Measurements from ENCODE around the gene CELF5. TPM values are rescaled to one million over a fixed set of nuclear protein-coding genes. Genes with fewer than 3 reads are reported as not detected.

CELF5 gene
- total RNA-seq, 1 experiment from 2014 or later: 2.5 TPM

DNA sequence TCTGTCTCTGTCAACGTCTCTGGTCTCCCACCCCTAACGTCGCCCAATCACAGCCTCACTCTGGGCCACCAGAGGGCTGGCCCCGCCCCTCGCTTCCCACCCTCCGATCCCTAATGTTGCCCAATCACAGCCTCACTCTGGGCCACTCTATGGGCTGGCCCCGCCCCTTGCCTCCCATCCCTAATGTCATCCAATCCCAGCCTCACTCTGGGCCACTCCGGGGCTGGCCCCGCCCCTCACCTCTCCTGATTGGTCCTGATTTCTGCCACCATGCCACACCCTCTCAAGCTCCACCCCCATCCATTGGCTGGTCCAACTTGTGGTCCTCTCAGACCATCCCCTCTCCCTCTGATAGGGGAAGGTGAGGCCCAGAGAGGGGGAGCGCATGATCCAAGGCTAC is 24.9 kb downstream of the CELF5 start:
- no peak overlapping the region for H3K4me3 ChIP-seq (replicated peaks in 1 of 2; ENCODE audit: low read depth in 1 of 2, low read length in 2 of 2)
- peak; percentile 33 for DNase-seq (ENCODE audit: low read depth, low spot score)

More for the DNA sequence above, 24.9 kb downstream of the CELF5 start:
- ChIA-PET RAD21 (ENCODE audit: low non-redundant PET in 1 of 2, low total read pairs in 2 of 2, uncharacterized antibody in 2 of 2, unreplicated experiment in 2 of 2) (no interaction called here), POLR2A (interaction anchor here (1.3 kb wide), 1 partner anchor 299 kb away, joined by 3 read pairs; no protein-coding TSS in a partner anchor), CTCF (interaction anchor here (1.9 kb wide), 1 partner anchor 27 kb away, joined by 9 read pairs; no protein-coding TSS in a partner anchor)
- peak; percentile 85 for ATAC-seq
- Histone ChIP-seq H3K27me3 (ENCODE audit: insufficient read depth, low read length) (no peaks in the 10 kb centered on the region), H3K79me2 (ENCODE audit: insufficient read depth, low read length) (no peaks in the 10 kb centered on the region), H3K36me3 (ENCODE audit: control insufficient read depth in 1 of 2, insufficient read depth in 2 of 2, low read length in 2 of 2) (no peaks in the 10 kb centered on the region), H3K9me2 (ENCODE audit: insufficient read depth) (no peaks in the 10 kb centered on the region), H3K9ac (ENCODE audit: low read length) (no peak overlapping the region), H4K20me1 (ENCODE audit: insufficient read depth) (no peaks in the 10 kb centered on the region), H3K27ac (ENCODE audit: low read depth, low read length) (no peak overlapping the region), H3K4me2 (ENCODE audit: low read length) (no peak overlapping the region), H2AFZ (ENCODE audit: low read depth, low read length, poor library complexity, severe bottlenecking) (no peak overlapping the region), H3K9me3 (ENCODE audit: control insufficient read depth in 1 of 2, insufficient read depth in 1 of 2, low read depth in 1 of 2, low read length in 2 of 2) (peaks cover 7 to 8% of the 10 kb centered on the region in 2 experiments; a peak in 2 of 4 replicates), H3K4me1 (ENCODE audit: control insufficient read depth in 1 of 2, insufficient read depth in 2 of 2, low read length in 2 of 2) (no peaks in the 10 kb centered on the region)
- no TSS peak for BruUV-seq (replicated peaks)
- TF ChIP-seq EGR1 (IDR thresholded peaks at IDR 0.05; ENCODE audit: low read depth) (no peak), SIN3A (IDR thresholded peaks at IDR 0.05; ENCODE audit: low read depth) (no peak), JUND (IDR thresholded peaks at IDR 0.05) (no peak), YY1 (IDR thresholded peaks at IDR 0.05; ENCODE audit: extremely low read depth, insufficient replicate concordance, low read depth, low read length) (no peak), CEBPB (IDR thresholded peaks at IDR 0.05; ENCODE audit: low read depth) (no peak), ELF1 (IDR thresholded peaks at IDR 0.05; ENCODE audit: borderline replicate concordance, low read depth) (no peak), ZNF274 (IDR thresholded peaks at IDR 0.05; ENCODE audit: low read depth, low read length) (no peak), EZH2 (IDR thresholded peaks at IDR 0.05) (no peak), SP1 (IDR thresholded peaks at IDR 0.05; ENCODE audit: low read depth) (no peak), TCF7L2 (IDR thresholded peaks at IDR 0.05; ENCODE audit: borderline replicate concordance, extremely low read depth, insufficient read depth, insufficient read length) (no peak), POLR2AphosphoS5 (IDR thresholded peaks at IDR 0.05; ENCODE audit: low read depth, low read length) (no peak), EZH2phosphoT487 (IDR thresholded peaks at IDR 0.05; ENCODE audit: borderline replicate concordance) (no peak), RAD21 (IDR thresholded peaks at IDR 0.05; ENCODE audit: low read depth) (no peak), FOSL1 (IDR thresholded peaks at IDR 0.05; ENCODE audit: low read depth) (no peak), SRF (IDR thresholded peaks at IDR 0.05; ENCODE audit: low read depth) (no peak)
- TF ChIP-seq, protein P1, sequence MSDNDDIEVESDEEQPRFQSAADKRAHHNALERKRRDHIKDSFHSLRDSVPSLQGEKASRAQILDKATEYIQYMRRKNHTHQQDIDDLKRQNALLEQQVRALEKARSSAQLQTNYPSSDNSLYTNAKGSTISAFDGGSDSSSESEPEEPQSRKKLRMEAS (IDR thresholded peaks at IDR 0.05): no peak
- TF ChIP-seq, protein P2, sequence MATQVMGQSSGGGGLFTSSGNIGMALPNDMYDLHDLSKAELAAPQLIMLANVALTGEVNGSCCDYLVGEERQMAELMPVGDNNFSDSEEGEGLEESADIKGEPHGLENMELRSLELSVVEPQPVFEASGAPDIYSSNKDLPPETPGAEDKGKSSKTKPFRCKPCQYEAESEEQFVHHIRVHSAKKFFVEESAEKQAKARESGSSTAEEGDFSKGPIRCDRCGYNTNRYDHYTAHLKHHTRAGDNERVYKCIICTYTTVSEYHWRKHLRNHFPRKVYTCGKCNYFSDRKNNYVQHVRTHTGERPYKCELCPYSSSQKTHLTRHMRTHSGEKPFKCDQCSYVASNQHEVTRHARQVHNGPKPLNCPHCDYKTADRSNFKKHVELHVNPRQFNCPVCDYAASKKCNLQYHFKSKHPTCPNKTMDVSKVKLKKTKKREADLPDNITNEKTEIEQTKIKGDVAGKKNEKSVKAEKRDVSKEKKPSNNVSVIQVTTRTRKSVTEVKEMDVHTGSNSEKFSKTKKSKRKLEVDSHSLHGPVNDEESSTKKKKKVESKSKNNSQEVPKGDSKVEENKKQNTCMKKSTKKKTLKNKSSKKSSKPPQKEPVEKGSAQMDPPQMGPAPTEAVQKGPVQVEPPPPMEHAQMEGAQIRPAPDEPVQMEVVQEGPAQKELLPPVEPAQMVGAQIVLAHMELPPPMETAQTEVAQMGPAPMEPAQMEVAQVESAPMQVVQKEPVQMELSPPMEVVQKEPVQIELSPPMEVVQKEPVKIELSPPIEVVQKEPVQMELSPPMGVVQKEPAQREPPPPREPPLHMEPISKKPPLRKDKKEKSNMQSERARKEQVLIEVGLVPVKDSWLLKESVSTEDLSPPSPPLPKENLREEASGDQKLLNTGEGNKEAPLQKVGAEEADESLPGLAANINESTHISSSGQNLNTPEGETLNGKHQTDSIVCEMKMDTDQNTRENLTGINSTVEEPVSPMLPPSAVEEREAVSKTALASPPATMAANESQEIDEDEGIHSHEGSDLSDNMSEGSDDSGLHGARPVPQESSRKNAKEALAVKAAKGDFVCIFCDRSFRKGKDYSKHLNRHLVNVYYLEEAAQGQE (IDR thresholded peaks at IDR 0.05; ENCODE audit: low read depth): no peak
- TF ChIP-seq, protein P3, sequence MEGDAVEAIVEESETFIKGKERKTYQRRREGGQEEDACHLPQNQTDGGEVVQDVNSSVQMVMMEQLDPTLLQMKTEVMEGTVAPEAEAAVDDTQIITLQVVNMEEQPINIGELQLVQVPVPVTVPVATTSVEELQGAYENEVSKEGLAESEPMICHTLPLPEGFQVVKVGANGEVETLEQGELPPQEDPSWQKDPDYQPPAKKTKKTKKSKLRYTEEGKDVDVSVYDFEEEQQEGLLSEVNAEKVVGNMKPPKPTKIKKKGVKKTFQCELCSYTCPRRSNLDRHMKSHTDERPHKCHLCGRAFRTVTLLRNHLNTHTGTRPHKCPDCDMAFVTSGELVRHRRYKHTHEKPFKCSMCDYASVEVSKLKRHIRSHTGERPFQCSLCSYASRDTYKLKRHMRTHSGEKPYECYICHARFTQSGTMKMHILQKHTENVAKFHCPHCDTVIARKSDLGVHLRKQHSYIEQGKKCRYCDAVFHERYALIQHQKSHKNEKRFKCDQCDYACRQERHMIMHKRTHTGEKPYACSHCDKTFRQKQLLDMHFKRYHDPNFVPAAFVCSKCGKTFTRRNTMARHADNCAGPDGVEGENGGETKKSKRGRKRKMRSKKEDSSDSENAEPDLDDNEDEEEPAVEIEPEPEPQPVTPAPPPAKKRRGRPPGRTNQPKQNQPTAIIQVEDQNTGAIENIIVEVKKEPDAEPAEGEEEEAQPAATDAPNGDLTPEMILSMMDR (IDR thresholded peaks at IDR 0.05 in 2 of 3, conservative IDR thresholded peaks at IDR 0.05 in 1 of 3; ENCODE audit: borderline replicate concordance in 1 of 3, insufficient read depth in 1 of 3, low read depth in 2 of 3, low read length in 2 of 3): no peak
- TF ChIP-seq, protein P4, sequence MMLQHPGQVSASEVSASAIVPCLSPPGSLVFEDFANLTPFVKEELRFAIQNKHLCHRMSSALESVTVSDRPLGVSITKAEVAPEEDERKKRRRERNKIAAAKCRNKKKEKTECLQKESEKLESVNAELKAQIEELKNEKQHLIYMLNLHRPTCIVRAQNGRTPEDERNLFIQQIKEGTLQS (IDR thresholded peaks at IDR 0.05): no peak
- intact Hi-C loops (cut with micrococcal nuclease): no loop called here

Data from HCT116 (cell line).